ENCODE data around the gene LPIN3.

The LPIN3 gene

GRCh38 chr20:41329435-41330342 is 10.9 kb upstream of the LPIN3 start:
- peak; percentile 63 for DNase-seq

DNA sequence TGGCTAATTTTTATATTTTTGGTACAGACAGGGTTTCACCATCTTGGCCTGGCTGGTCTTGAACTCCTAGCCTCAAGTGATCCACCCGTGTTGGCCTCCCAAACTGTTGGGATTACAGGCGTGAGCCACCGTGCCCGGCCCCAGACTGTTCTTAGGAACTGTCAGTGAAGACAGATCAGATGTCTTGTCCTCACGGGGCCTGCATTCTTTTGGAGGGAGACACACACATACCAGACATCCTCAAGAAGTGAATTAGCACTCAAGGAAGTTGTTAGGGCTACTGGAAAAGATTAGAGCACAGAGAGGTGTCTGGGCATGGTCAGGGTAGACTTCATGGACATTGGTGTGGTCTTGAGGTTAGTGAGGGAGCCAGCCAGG is 10.3 kb upstream of the LPIN3 start:
- no peak for DNase-seq

GRCh38 chr20:41330941-41331340 is 9.7 kb upstream of the LPIN3 start:
- no peak for DNase-seq

DNA sequence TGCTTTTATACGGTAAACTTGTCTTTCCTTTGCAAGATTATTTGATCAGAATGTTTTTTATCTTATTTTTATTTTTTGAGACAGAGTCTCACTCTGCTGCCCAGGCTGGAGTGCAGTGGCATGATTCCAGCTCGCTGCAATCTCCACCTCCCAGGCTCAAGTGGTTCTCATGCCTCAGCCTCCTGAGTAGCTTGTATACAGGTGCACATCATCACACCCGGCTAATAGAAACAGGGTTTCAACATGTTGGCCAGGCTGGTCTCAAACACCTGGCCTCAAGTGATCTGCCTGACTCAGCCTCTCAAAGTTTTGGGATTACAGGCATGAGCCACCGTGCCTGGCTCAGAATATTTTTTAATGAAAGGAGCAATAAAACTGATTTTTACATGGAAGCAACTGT is 8.9 kb upstream of the LPIN3 start:
- no peak for DNase-seq

DNA sequence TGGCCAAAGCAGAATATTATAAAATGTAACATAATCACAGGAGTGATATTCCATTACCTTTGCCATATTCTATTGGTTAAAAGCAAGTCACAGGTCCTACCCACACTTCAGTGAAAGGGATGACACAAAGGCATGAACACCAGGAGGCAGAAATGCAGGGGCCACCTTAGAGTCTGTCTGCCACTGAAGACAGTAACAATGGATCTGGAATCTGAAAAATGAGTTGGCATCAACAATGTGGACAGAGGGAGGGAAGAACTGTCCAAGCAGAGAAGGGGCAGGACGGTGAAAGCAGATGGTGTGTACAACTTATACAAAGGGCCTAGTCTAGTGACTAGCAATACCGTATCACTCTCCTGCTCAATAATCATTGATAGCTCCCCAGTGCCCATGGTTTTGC is 6.6 kb upstream of the LPIN3 start:
- DNase-seq: no peak

- no peak for DNase-seq
These were observed 5.9 kb upstream of the LPIN3 start for GRCh38 chr20:41334443-41335421.

- no peak for DNase-seq
These were observed 5.0 kb upstream of the LPIN3 start for GRCh38 chr20:41335591-41335990.

GRCh38 chr20:41336711-41337492 is 3.7 kb upstream of the LPIN3 start:
- no peak for DNase-seq

GRCh38 chr20:41339957-41340326 is 679 bp upstream of the LPIN3 start:
- DNase-seq: peak; percentile 86

GRCh38 chr20:41342474-41343464 is 2.1 kb downstream of the LPIN3 start:
- DNase-seq: no peak

GRCh38 chr20:41344477-41344876 is 3.9 kb downstream of the LPIN3 start:
- DNase-seq: no peak

GRCh38 chr20:41344938-41345728 is 4.5 kb downstream of the LPIN3 start:
- no peak for DNase-seq

DNA sequence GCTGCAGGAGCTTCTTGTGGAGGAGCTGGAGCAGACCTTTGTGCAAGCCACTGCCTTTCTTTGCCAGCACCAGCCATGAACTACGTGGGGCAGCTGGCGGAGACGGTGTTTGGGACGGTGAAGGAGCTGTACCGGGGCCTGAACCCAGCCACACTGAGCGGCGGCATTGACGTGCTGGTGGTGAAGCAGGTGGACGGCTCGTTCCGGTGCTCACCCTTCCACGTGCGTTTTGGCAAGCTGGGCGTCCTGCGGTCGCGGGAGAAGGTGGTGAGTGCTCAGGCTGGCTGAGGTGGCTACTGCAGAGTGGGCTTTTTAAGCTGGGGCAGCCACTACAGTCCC is 5.1 kb downstream of the LPIN3 start:
- no peak for DNase-seq

GRCh38 chr20:41347523-41348429 is 7.2 kb downstream of the LPIN3 start:
- no peak for DNase-seq

- no peak for DNase-seq
These were observed 8.0 kb downstream of the LPIN3 start for GRCh38 chr20:41348430-41349172.

GRCh38 chr20:41349266-41349665 is 8.6 kb downstream of the LPIN3 start:
- no peak for DNase-seq

DNA sequence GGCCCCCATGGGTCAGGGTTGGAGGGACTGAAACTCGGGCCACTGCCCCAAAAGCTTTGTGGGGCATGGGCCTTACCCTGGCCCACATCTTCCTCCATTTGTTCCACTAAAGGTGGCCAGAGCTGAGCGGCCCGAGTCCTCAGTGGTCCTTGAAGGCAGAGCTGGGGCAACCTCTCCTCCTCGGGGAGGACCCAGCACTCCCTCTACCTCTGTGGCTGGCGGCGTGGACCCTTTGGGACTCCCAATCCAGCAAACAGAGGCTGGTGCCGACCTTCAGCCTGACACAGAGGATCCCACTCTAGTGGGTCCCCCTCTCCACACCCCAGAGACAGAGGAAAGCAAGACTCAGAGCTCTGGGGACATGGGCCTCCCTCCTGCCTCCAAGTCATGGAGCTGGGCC is 9.3 kb downstream of the LPIN3 start:
- no peak for DNase-seq

DNA sequence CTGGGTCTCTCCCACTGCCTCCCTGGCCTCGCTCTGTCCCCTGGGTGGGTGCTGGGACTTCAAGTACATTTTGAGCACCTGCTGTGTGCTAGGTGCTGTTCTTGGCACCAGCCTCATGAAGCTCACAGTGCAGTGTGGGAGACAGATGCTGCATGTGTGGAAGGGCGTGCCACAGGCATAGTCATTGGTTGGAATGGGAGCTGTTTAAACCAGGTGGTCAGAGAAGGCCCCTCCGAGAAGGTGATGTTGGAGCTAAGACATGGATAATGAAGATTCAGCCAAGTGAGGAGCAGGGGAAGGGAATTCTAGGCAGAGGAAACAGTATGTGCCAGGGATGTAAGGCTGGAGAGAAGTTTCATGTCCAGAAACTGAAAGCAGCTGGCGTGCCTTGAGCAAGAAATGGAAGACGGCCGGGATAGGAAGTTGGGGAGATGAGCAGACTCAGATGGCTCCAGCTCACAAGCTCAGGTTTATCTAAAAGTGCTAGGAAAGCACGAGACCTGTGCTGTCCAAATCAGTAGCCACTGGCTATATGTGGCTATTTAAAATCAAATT is 9.9 kb downstream of the LPIN3 start:
- no peak for DNase-seq

- no peak for DNase-seq
These were observed 11.5 kb downstream of the LPIN3 start for GRCh38 chr20:41352106-41352505.

Measured in activated naive CD4-positive, alpha-beta T cell treated with Interleukin-2 at 50 U/mL for 16 hours (primary cell).